Pulmonary artery endothelial cell (primary cell): Measurements from ENCODE around the gene BPIFB4. TPM values are rescaled to one million over a fixed set of nuclear protein-coding genes. Genes with fewer than 3 reads are reported as not detected.
"Not testable (repeated sequence)": the region's sequence is repeated elsewhere in the genome, so short reads cannot be mapped to it uniquely, and the experiment has no call there.

Experiments
- DNase-seq: peaks from one replicate; pipeline ENCODE4 v3.0.0-alpha.2; 2011; ENCODE audit warnings: low read depth, low spot score
- total RNA-seq: library from RNA; depleted of rRNA; stranded (reverse); fragments of >200 nt; gene quantifications from 2 replicates; pipeline ENCODE4 v1.2.3, GENCODE V29; 2014

The BPIFB4 gene
- total RNA-seq, result not detected in 2 replicates

DNA sequence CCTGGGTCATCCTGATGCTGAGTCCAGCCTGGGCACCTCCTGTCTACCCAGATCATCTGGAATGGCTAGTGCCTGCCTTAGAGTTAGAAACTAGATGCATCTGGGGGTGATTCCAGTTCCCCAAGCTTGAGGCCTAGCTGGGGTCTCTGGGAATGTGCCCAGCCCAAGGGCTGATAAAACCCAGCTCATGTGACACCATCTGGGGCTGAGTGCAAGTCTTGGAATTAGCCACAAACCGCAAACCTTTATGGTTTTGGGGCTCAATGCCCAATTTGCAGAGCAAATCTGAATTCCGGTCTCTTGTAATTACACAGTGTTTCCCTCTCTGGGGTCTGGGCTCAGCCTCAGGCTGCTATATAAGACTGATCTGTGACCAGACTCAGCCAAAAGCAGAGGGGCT, at the start of gene BPIFB4:
Gene BPIFB4 (plus strand): TSS at position 385 of the 400 bp plus-strand sequence. CDS start 1,884 bp downstream, outside the sequence.
- no peak for DNase-seq

GRCh38 chr20:33030076-33030475, 49.4 kb upstream of the BPIFB4 start:
- no peak for DNase-seq

GRCh38 chr20:33030569-33030968, 48.9 kb upstream of the BPIFB4 start:
- no peak for DNase-seq

DNA sequence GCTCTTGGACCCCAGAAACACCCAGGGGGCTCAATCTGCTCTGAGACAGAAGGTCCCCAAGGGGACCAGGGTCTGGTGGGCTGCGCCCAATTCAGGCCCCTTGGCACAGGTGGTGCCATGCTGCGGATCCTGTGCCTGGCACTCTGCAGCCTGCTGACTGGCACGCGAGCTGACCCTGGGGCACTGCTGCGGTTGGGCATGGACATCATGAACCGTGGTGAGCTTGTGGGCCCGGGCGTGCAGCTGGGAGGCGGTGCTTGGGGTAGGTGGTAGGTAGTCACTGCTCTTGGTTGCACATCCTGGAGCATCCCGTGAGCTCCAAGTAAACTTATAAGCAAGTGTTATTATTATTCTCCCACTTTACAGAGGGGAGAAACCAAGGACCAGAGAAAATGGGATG, 47.9 kb upstream of the BPIFB4 start, which contains the start of gene BPIFB6:
Gene BPIFB6 (plus strand): TSS at position 118 of the 400 bp plus-strand sequence. CDS start 0 bp downstream, at position 118.
- no peak for DNase-seq

GRCh38 chr20:33032555-33032954, 46.9 kb upstream of the BPIFB4 start:
- no peak for DNase-seq

DNA sequence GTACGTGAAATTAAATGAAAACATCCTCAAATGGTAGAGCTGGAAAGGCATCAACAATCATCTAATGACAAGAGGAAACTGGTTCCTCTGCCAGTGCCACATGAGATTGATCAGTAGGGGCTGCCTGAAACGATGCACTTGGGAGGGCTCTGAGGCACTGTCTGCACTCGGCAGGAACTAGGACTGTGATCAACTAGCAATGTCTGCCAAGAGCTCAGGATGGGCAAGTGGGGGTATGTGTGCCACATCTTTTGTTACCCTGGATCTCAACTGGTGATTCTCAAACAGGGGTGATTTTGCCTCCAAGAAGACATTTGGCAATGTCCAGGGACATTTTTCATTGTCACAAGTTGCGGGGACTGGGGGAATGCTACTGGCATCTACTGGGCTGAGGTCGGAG, 46.1 kb upstream of the BPIFB4 start:
- no peak for DNase-seq

DNA sequence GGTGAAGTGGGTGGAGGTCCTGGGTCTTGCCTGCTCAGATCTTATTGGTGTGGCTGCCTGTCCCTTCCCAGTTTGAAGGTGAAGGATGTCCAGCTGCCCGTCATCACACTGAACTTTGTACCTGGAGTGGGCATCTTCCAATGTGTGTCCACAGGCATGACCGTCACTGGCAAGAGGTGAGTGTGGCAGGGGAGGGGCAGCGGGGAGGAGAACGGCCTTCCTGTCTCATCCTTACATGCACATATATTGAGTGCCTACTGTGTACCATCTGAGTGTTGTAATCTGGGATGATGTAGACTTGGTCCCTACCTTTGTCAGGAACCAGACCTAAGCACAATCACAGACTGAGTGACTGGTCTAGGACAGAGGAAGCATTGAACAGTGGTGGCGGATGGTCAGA, 45.3 kb upstream of the BPIFB4 start:
- no peak for DNase-seq

GRCh38 chr20:33034901-33035492, 44.4 kb upstream of the BPIFB4 start:
- DNase-seq, result no peak

- DNase-seq, result no peak
Observed at GRCh38 chr20:33037456-33037855, 42.0 kb upstream of the BPIFB4 start.

GRCh38 chr20:33038243-33038642, 41.2 kb upstream of the BPIFB4 start:
- no peak for DNase-seq

- DNase-seq, result no peak
Observed at GRCh38 chr20:33042430-33042829, 37.0 kb upstream of the BPIFB4 start.

- no peak for DNase-seq
Observed at GRCh38 chr20:33042983-33043730, 36.3 kb upstream of the BPIFB4 start.

- no peak for DNase-seq
Observed at GRCh38 chr20:33043731-33044181, 35.7 kb upstream of the BPIFB4 start.

DNA sequence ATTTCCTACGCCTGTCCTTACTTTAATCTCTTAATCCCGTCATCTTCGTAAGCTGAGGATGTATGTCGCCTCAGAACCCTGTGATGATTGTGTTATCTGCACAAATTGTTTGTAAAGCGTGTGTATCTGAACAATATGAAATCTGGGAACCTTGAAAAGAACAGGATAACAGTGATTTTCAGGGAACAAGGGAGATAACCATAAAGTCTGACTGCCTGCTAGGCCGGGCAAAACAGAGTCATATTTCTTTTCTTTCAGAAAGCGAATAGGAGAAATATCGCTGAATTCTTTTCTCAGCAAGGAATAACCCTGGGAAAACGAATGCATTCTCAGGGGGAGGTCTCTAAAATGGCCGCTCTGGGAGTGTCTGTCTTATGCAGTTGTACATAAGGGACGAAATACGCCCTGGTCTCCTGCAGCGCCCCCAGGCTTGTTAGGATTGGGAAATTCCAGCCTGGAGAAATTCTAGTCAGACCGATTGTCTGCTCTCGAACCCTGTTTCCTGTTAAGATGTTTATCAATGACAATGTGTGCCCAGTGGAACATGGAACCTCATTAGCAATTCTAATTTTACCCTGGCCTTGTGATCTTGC, 34.2 kb upstream of the BPIFB4 start:
- not testable (repeated sequence) for DNase-seq

GRCh38 chr20:33046412-33046811, 33.0 kb upstream of the BPIFB4 start:
- DNase-seq, result no peak

DNA sequence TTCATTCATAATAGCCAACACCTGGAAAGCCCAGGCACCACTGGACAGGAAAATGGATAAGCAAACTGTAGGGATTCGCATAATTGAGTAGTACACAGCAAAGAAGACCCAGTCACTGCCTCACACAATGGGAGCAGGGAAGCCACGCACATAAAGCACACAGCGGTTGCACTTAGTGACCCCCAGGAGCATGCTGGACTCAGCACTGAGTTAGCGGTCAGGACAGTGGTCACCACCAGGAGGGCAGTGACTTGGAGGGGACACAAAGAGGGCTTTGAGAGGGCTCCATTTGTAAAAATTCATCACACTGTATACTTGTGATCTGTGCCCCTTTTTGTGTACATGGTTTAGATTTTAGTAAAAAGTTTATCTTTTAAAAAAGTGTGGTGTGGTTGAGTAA, 28.1 kb upstream of the BPIFB4 start:
- no peak for DNase-seq

GRCh38 chr20:33053291-33054106, 25.9 kb upstream of the BPIFB4 start, which contains the start of gene BPIFB3:
Gene BPIFB3 (plus strand): TSS chr20:33053903. CDS start chr20:33055436, 1,533 bp downstream.
- DNase-seq, result no peak

GRCh38 chr20:33054381-33054780, 25.1 kb upstream of the BPIFB4 start:
- DNase-seq, result no peak

- DNase-seq, result no peak
Observed at GRCh38 chr20:33054791-33055190, 24.7 kb upstream of the BPIFB4 start.

DNA sequence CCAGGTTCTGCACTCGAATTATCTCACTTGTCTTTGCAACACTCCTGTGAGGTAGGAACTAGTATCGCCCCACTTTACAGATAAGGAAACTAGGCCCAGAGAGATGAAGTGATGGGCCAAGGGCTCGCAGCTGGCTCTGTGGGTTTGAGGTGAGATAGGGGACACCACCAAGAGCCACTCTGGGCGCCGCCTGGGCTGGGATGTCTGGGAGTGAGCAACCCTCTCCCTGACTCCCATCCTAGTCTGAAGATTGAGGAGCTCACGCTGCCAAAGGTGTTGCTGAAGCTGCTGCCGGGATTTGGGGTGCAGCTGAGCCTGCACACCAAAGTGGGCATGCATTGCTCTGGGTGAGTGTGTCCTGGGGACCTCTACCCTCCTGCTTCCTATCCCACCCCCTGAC, 20.3 kb upstream of the BPIFB4 start:
- no peak for DNase-seq

DNA sequence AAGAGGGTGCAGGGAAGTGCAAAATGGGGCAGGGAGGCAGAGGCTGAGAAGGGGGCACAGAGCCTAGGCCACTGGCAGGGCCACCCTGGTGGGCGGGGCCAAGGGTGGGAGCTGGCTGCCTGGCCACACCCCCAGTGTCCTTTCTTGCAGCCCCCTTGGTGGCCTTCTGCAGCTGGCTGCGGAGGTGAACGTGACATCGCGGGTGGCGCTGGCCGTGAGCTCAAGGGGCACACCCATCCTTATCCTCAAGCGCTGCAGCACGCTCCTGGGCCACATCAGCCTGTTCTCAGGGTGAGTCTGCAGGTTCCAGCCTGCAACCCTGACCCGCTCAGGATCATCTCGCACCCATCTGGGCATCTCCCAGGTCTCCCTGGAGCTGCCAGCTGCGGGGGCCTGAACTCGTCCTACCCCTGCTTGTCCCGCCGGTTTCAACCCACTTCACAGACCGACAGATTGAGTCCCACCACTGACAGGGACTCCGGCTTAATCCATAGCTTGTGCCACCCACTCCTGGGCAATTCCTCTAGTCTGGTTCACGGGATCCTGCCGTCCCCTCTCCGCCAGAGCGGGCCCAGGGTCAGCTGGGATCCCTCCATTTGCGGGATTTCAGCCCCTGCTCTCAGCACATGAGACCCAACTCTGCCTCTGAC, 19.6 kb upstream of the BPIFB4 start:
- DNase-seq, result no peak
